Ureter (tissue), 1 donor: ENCODE measurements around the gene CDKN1B. TPM values are rescaled to one million over a fixed set of nuclear protein-coding genes. Genes with fewer than 3 reads are reported as not detected.

Source experiments
- DNase-seq: peaks from one replicate; pipeline ENCODE4 v3.0.0-alpha.2; 2020; ENCODE audit warnings: low spot score
- total RNA-seq: library from RNA; stranded (reverse); gene quantifications from one replicate; pipeline ENCODE4 v1.2.4, GENCODE V29; 2023
- donor health status: DM: yes; HTN: yes; CAD: no.

The CDKN1B gene
- total RNA-seq, 1 donor from 2014 or later, result 52.8 TPM

- DNase-seq, result no peak
These were observed 15.7 kb upstream of the CDKN1B start for GRCh38 chr12:12701457-12701856.

GRCh38 chr12:12704593-12705230 is 12.5 kb upstream of the CDKN1B start:
- DNase-seq, result peak; percentile 69

DNA sequence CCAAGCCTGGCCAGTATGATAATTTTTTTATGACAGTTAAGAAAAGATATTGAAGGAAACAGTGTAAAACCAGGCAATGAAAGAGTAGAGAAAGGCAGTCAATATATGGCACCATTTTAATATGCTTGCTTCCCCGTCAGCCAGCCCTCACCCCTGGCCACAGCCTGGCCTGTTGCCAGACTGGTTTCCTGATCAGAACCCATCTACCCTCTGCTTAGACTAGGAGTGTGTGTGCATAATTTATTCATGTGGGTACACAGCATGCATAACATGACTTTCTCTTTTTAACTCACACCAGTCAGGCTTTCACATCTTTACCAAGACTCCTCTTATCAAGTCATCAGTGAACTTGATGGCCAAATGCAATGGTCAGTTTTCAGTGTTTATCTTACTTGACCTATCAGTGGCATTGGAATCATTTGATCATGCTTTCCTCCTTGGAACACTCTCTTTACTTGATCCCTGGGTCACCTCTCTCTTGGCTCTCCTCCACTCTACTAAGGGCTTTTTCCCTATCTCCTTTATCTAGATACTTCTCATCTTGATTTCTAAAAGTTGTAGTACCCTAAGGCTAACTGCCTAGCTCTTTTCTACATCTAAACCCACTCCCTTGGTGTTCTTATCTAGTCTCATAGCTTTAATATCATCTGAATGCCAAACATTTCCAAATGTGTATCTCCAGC is 11.2 kb upstream of the CDKN1B start:
- DNase-seq, result peak; percentile 53

DNA sequence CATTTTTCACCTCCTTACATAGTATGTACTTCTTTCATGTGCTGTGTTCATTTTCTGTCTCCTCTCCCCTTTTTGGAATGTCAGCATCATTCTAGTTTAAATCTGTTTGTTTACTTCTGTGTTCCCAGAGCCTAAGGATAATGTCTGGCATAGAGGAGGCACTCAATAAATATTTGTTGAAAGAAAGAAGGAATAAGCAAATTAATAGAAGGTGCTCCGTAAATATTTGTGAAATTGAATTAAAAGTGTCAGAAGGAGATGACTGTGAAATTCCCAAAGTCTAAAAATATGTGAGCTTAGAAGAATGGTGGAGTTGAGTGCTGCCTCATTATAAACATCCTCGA is 3.3 kb upstream of the CDKN1B start:
- no peak for DNase-seq

- DNase-seq, result peak; percentile 58
These were observed 2.7 kb upstream of the CDKN1B start for GRCh38 chr12:12714276-12715021.

DNA sequence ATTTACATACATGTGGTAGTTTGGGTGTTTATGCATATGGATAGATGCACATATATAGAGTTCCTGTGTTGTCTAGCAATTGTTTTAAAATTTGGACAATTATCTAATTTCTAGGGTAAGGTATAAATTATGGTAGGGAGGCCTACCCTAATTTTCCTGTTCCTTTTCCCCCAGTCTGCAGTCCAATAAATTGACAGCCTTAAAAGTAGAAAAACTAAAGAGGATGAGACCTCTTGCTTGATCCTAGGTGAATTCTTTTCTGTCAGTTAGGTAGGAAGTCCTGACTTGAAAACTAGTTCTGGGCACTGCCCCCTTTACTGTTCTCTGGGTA is 2.1 kb upstream of the CDKN1B start:
- DNase-seq, result no peak

DNA sequence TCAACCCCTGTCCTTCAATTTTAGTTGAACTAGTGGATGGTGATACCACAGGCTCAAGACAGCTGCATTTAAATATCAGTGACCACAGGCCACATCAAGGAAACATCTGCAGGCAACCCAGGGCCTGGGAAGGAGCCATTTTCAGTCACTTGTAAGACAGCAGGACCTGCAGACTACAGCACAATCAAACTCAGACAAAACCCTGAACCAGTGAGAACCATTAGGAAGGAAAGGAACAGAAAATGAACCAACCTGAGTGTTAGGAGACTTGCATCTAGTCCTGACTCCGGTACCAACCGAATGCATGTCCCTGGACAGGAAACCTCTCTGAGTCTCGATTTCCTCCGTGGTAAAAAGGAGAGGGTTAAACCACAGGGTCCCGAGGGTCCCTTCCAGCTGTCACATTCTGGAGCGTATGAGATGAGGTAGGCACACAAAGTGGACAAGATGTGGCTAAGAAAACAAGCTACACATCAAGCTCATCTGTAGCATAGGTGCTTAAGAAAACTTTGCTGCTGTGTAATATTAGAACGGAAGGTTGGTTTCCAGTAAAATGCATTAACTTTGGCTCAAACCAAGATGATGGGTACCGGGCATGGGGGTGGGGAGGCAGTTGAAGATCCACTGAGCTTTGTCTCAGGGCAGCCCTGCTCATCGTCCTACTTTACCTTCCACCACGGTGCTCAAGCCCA is 1.6 kb upstream of the CDKN1B start:
- DNase-seq, result no peak

DNA sequence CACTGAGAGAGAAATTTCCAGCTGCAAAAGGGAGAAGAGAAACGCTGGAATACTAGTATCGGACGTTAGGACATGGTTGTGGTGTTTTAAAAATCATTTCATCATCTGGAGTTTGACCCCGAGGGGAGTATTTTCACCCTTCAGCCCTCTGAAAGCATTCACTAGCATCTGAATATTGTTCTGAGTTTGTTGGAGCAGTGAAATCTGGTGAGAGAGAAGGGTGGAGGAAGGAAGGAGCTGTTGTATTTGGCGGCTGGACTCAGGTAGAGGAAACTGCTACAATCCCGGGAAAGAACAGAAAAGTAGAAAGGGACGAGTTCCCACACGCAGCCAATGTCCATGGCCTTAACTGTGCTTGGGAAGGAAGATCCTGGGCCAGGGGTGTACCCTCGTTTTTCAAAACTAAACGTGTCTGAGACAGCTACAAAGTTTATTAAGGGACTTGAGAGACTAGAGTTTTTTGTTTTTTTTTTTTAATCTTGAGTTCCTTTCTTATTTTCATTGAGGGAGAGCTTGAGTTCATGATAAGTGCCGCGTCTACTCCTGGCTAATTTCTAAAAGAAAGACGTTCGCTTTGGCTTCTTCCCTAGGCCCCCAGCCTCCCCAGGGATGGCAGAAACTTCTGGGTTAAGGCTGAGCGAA is 896 bp upstream of the CDKN1B start:
- DNase-seq, result no peak

- DNase-seq, result no peak
These were observed 615 bp downstream of the CDKN1B start for GRCh38 chr12:12717586-12718380.

DNA sequence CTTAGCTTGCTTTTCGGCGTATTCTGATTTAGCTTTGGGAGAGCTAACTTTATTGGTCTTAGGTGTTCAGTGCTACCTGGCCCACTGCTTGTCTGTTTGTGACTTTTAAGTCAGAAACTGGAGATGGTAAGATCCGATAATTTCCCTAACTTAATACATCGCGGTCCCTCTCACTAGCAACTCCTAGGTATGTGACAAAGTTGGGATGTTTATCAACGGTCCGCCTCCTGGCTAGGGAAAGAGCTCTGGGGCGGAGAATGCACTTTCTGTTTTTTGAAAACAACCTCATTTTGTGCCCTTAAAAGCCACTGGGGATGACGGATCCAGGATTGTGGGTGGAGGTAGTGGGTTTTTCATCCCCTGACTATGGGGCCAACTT is 1.2 kb downstream of the CDKN1B start:
- DNase-seq, result no peak

GRCh38 chr12:12718853-12719252 is 1.7 kb downstream of the CDKN1B start:
- no peak for DNase-seq

- DNase-seq, result no peak
These were observed 2.3 kb downstream of the CDKN1B start for GRCh38 chr12:12719496-12719895.

GRCh38 chr12:12720052-12720451 is 2.9 kb downstream of the CDKN1B start:
- DNase-seq, result no peak

DNA sequence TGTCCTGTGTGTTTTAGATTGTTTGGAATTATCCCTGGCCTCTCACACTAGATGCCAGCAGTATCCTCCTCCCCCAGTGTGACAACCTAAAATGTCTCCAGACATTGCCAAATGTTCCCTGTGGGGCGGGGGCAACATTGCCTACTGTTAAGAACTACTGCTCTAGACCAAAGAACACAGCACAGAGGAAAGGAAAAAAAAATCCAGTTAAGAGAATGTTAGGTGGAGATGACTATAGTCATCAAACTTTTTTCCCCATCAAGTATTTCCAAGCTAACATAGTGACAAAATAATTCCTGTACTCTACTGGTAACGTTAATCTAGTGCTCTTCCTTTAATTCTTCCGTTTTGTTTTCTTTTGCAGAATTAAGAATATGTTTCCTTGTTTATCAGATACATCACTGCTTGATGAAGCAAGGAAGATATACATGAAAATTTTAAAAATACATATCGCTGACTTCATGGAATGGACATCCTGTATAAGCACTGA is 3.5 kb downstream of the CDKN1B start:
- DNase-seq, result no peak

DNA sequence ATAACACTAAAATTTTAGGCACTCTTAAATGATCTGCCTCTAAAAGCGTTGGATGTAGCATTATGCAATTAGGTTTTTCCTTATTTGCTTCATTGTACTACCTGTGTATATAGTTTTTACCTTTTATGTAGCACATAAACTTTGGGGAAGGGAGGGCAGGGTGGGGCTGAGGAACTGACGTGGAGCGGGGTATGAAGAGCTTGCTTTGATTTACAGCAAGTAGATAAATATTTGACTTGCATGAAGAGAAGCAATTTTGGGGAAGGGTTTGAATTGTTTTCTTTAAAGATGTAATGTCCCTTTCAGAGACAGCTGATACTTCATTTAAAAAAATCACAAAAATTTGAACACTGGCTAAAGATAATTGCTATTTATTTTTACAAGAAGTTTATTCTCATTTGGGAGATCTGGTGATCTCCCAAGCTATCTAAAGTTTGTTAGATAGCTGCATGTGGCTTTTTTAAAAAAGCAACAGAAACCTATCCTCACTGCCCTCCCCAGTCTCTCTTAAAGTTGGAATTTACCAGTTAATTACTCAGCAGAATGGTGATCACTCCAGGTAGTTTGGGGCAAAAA is 4.1 kb downstream of the CDKN1B start:
- no peak for DNase-seq

GRCh38 chr12:12721814-12722434 is 4.8 kb downstream of the CDKN1B start:
- DNase-seq, result no peak

DNA sequence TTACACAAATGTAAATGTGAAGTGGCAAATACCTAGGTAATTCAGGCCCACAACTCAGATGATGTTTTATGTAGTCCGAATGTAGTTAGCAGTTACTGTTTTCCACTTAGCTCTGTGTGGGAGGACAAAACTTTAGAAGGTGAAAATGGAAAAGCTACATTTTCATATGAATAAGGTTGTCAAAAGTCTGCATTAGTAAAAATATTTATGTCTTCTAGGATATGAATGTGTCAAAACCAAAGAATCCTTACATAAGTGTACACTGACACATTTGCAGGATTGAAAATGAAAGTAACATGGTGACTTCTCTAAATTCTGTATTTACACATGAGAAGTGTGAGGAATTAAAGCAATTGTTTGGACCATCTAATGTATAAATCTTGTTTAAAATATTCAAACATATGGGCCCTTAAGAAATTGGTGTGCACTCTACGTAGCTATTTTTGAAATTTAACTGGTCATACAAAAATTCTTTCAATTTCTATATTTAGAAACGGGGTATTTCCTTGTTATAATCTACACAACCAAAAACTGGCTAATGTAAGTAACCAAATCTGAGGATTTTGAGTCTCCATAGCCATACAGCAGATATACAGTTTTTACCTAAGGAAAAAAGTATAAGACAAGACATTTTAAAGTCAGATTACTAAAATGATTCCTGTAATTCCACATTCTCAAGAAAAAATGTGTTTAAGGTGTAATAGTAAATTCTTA is 5.4 kb downstream of the CDKN1B start:
- no peak for DNase-seq

DNA sequence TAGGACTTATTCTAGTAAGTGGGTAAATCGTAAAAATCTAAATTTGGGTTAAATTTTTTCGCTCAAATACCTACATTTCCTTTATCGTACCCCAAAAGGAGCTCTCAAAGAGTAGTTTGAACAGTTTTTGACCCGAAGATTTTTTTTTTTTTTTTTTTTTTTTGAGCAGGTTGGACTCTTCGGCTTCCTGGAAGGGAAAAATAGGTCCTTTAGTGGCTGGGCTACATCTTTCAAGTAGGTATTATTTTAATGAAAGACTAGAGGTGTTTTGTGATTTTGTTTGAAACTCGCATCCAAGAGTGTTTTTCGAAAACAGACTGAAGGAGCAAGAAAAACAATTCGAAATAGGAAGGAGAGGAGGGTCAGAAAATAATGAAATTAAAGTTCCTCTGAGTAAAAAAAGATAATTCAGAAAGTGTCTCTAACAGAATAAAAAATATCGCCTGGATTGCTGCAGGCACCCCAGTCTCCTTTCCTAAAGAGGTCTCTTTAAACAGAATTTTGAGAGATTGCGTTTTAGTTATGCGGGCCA is 6.0 kb downstream of the CDKN1B start:
- DNase-seq, result no peak

DNA sequence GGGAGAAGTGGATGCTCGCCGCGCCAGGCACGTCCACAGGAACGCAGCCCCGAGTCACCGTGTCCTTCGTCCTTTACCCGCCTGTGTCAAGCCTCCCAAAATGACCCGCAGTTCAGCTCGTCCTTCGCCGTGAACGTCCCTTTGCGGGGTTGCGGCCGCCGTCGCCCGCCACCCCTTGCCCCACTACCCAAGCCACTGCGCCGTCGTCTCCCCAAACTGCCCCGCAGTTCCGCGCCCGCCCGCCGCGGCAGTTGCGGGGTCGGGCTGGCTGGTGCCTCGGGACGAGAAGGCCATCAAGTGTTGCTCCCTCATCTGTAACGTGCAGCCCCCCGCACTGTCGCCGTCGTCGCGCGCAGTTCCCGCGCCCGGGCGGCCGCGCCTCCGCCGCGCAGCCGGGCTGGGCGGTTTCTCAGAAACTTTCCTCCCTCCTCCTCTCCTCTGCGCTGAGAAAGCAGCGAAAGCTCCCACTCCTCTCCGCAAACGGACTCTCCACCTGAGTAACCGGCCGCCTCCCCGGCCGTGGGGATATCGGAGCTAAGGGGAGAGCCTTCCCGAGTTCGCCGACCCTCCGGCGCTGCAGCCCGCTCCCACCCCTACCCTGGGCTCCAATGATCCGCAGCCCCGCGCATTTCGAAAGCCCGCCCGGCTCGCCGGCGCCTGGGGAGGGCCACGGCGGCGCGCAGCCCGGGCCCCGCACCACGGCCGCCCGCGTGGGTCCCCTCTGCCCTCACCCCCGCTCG is 6.7 kb downstream of the CDKN1B start:
- DNase-seq, result peak; percentile 55
